Activated T-cell treated with anti-CD3 and anti-CD28 coated beads for 48 hours (primary cell): ENCODE data around the gene IQSEC2.

Experiments
- DNase-seq: peaks from one replicate; pipeline ENCODE4 v3.0.0-alpha.2; 2020; ENCODE audit warnings: low read depth

Gene IQSEC2

DNA sequence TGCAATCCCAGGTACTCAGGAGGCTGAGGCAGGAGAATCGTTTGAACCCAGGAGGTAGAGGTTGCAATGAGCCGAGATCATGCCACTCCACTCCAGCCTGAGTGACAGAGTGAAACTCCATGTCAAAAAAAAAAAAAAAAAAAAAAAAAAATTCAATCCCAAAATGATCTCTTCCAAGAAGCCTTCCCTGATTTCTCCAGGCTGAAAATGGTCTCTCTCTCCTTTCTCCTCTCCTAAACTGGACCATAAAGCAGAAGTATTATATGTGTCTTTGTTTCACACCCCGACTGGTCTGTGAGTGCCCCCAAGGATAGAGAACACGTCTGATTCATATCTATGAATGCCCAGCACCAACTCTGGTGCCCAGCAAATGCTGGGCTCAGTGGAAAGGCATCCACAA lies 39.1 kb downstream of the IQSEC2 start:
- no peak for DNase-seq

- DNase-seq = no peak
Measured at GRCh38 chrX:53241558-53241957, 39.8 kb downstream of the IQSEC2 start.

DNA sequence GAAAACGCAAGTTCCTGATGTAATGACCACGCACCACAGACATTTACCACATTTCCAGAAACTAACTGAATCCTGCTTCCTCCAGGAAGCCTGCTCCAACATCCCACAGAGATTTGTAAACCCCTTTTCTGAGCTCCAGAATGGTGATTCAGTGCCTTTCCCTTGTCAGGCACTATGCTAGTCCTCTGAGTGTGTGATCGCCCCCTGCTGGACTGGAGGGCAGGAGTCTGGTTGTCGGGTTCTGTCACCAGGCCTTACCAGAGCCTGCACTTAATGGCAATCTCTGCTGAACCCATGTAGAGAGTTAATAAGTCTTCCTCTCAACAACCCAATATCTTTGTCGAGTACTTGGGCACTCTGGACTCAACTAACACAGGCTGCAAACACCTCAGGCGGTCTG lies 41.9 kb downstream of the IQSEC2 start:
- DNase-seq = peak; percentile 44

DNA sequence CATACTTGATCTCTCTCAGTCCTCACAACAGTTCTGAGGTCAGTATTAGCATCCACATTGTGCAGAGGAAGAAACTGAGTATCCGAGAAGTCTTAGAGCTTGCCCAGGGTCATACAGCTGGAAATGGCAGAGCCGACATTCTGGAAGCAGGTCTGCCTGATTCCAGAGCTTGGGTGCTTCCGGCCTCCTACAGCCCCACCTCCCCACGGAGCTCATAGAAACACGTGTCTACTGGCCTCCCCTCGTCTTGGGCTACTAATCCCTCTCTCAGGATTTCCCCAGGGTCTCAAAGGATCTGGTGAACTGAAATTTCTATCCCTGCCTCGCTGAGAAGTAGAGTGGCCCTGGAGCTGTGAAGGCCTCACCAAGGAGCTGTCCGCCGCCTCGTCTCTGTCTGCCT lies 44.3 kb downstream of the IQSEC2 start:
- DNase-seq = no peak

GRCh38 chrX:53236025-53236679 lies 45.2 kb downstream of the IQSEC2 start:
- no peak for DNase-seq

- no peak for DNase-seq
Measured at GRCh38 chrX:53235566-53235965, 45.8 kb downstream of the IQSEC2 start.

DNA sequence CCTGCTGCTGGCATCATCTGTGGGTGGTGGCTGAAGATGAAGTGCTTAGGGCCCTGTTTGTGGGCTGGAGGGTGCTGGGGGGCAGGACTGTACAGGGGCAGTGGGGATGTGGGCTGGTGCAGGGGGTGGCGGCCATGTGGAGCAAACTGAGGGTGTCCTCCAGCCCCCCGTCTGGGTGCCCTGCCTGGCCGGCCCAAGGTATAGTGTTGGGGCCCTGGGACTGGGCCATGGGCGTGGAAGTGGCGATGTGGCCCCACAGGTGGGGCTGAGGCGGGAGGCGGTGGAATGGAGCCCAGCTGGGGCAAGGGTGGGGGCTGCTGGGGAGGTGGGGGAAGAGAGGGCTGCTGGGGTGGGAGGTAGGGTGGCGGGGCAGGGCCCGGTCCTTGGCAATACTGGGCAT lies 46.9 kb downstream of the IQSEC2 start:
- no peak for DNase-seq

- DNase-seq = no peak
Measured at GRCh38 chrX:53233536-53233935, 47.8 kb downstream of the IQSEC2 start.

DNA sequence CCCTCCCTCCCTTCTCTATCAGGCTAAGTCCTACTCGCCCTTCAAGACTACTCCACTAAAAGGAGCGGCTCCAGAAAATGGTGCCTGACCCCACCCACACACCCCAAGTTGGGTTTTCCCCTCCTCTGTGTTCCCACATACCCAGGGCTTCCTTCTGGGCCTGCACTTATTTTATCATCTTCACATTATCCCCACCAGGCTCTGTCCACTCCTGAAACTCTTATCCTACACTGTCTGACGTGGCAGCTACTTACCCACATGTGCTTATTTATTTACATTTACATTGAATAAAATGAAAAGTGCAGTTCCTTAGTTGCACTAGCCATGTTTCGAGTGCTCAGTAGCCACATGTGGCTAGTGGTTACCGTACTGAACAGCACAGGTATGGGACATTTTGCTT lies 51.3 kb downstream of the IQSEC2 start:
- DNase-seq = no peak

DNA sequence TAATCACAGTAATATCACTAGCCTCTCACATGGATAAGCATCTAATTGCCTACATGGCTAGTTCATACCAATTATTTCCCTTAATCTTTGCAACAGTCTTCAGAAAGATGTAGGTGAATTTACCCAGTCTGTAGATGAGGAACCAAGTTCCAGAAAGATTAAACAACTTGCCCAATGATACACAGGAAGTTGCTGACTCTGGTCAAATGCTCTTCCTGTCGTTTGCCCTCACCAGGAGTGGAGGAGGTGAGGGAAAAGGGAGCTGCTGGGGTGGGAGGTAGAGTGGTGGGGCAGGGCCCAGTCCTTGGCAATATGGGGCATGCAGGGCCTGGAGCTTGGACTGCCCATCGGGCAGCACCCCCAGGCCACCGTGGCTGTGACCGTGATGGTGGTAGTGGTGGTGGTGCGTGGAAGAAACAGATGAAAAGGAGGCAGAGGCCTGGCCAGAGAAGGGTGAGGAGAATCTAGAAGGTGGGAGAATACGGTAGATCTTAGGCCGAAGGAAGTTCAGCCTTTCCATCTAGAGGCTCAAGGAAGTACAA lies 54.1 kb downstream of the IQSEC2 start:
- no peak for DNase-seq

DNA sequence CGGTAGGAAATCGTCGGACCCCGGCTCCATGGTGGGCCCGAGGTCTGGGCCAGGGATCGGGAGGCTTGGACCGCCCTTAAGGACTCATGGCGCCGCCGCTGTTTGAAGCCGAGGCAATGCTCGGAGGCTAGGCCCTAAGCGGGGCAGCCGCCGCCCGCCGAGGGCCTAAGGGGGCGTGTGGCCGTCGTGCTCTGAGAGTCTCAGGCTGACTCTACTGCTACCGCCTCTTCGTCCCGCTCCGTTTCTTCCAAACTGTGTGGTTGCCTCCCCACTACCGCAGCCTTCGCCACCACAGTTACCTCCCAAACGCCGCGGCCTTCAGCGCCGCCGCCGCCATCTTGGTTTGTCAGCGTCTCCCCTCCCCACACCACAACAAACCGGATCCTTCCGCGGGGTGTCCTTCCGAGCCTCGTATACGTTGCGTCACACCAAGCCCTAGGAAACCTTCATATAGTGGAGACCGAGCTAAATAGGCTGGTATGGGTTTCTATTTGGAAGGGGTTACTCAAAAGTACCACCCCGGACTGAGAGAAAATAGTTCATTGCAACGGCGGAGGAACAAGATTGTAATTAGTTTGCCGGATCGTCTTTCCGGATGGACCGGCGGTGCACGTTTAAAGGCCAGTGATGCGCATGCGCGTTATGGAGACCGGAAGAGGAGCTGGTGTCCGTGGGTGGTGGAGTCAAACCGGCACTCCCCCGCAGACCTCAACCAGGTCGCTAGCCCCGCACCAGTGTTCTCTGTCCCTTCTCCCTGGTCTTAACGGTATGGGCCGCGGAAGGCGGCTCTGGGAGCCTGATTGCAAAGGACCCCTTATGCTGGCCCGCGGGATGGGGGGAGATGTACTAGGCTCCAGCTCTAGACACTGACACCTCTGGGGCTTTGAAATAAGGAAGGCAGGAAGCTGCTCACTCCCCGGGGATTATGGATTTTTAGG lies 56.3 kb downstream of the IQSEC2 start, which contains the start of gene KDM5C:
KDM5C (minus strand) TSS at position 348 of the 938 bp plus-strand sequence; CDS start at position 30, 318 bp downstream.
- DNase-seq = peak; percentile 74

DNA sequence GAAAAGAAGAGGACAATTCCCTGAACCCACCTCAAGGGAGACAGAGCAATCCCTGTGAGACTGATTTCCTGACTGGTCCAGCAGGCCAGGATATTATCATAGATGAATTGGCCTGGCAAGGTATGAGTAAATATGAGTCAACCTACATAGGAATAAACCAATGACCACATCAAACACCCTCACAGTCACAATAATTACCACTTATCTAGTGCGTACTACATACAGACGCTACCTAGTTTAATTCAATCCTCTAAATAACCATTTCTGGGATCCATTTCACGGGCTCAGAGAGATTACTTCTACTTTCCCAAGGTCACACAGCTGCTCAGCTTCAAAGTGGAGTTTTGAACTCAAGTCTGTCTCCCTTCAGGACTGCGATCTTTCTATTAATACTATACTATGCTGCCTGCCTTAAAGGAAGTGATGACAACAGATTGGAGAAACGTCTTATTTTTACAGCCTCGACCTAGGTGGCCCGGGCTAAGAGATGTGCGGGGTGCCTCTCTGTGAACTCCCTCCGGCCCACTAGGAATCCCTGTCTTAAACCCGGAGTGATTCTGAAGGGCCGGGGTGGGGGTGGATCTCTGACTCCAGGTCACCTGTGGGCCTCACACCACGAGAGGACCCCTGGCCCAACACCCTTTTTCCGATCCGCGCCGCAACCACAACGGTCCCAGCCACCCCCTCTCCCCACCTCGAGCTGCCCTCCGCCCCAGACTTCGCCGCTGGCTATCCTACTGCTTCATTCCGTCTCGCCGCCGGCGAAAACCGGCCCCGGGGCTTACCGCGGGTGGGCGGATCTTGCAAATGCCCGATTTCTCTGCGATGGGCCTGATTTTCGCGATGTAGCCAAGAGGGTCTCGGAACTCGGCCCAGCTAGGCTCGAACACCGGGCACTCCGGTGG lies 57.2 kb downstream of the IQSEC2 start:
- no peak for DNase-seq

- DNase-seq = no peak
Measured at GRCh38 chrX:53223068-53223693, 58.2 kb downstream of the IQSEC2 start.
